Common myeloid progenitor, CD34-positive (primary cell): Measurements from ENCODE around the gene MYO16.

ENCODE experiments used
- CTCF ChIA-PET: fragments of 350-600 bp; sonication (Branson Sonifier 250); formaldehyde crosslinking; loops from one replicate; lab custom pipeline; 2021; ENCODE audit warnings: antibody characterized with exemption; lab: Charles Lee
- POLR2A ChIA-PET: fragments of 350-600 bp; sonication (Branson Sonifier 250); formaldehyde crosslinking; loops from one replicate; lab custom pipeline; 2021; ENCODE audit warnings: antibody characterized with exemption; lab: Charles Lee
- DNase-seq, 3 donors: peaks; one replicate each; pipeline versions ENCODE4 v3.0.0 to v3.0.0-alpha.2; 2013
- H3K27ac ChIP-seq, 2 experiments: 1 replicate in 1 of 2; 2 replicates in 1 of 2; pipeline ENCODE4 v1.7.0; 2013; ENCODE audit warnings: inconsistent platforms in 2 of 2, low read length in 2 of 2, mild to moderate bottlenecking in 2 of 2, low read depth in 1 of 2, moderate library complexity in 1 of 2; ENCODE audit not compliant: severe bottlenecking in 2 of 2, insufficient read depth in 1 of 2, poor library complexity in 1 of 2
- H3K27me3 ChIP-seq, 5 experiments: replicated peaks in 2 of 5; 1 replicate in 3 of 5; 2 replicates in 2 of 5; pipeline versions ENCODE4 v1.6.1 to v1.7.0; 2013; ENCODE audit warnings: low read length in 4 of 5, mild to moderate bottlenecking in 2 of 5, moderate library complexity in 2 of 5, inconsistent platforms in 1 of 5; ENCODE audit not compliant: insufficient read depth in 5 of 5, control insufficient read depth in 4 of 5
- H3K36me3 ChIP-seq, 4 experiments: 1 replicate in 2 of 4; 2 replicates in 2 of 4; pipeline versions ENCODE4 v1.6.1 to v1.7.0; 2013; ENCODE audit warnings: low read length in 3 of 4, control low read depth in 1 of 4, mild to moderate bottlenecking in 1 of 4; ENCODE audit not compliant: control insufficient read depth in 4 of 4, insufficient read depth in 4 of 4
- H3K4me1 ChIP-seq, 4 experiments: 1 replicate in 3 of 4; 2 replicates in 1 of 4; pipeline versions ENCODE4 v1.6.1 to v1.7.1; 2013; ENCODE audit warnings: low read length in 3 of 4, mild to moderate bottlenecking in 3 of 4, control low read depth in 1 of 4, inconsistent platforms in 1 of 4, moderate library complexity in 1 of 4; ENCODE audit not compliant: control insufficient read depth in 4 of 4, insufficient read depth in 4 of 4; ENCODE audit errors: control extremely low read depth in 1 of 4
- H3K4me3 ChIP-seq, 7 experiments: 1 replicate in 4 of 7; 2 replicates in 3 of 7; pipeline versions ENCODE4 v1.5.1 to v1.7.0; 2013; ENCODE audit warnings: mild to moderate bottlenecking in 7 of 7, low read length in 6 of 7, moderate library complexity in 6 of 7, inconsistent platforms in 2 of 7, low read depth in 2 of 7, control low read depth in 1 of 7; ENCODE audit not compliant: insufficient read depth in 4 of 7, control insufficient read depth in 1 of 7; ENCODE audit errors: extremely low read depth in 1 of 7
- H3K9me3 ChIP-seq, 5 experiments: 1 replicate in 4 of 5; 2 replicates in 1 of 5; pipeline versions ENCODE4 v1.6.1 to v1.7.1; 2013; ENCODE audit warnings: low read length in 4 of 5, mild to moderate bottlenecking in 2 of 5, inconsistent platforms in 1 of 5, low read depth in 1 of 5, moderate library complexity in 1 of 5; ENCODE audit not compliant: control insufficient read depth in 4 of 5, insufficient read depth in 2 of 5; ENCODE audit errors: control extremely low read depth in 1 of 5
- WGBS: methylation state at CpG from one replicate; pipeline ENCODE4 v1.1.5; 2013; ENCODE audit not compliant: insufficient coverage; 5-methylcytosine and 5-hydroxymethylcytosine counted together

The MYO16 gene

DNA sequence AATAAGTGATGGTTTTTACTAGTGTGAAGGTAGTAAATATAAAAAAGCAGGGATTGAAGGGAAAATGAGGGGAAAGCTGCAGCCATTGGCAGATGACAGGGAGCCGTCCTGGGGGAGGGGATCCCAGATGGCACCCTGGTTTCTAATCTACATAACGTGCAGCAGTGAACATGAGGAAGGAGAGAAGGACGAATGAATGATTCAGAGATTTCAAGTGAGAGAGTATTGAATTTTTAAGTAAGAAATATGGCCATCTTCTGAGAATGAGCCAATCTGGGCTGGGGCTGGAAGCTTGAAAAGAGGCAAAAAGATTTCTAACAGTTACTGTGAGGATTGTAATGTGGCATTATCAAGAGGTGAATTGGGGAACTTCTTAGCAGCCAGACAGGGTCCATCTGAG is 414.2 kb downstream of the MYO16 start:
- ChIA-PET CTCF (no interaction called here), POLR2A (no interaction called here)
- no peaks in the 10 kb centered on the region for H3K4me1 ChIP-seq
- H3K4me3 ChIP-seq, result no peak overlapping the region
- H3K27ac ChIP-seq, result no peak overlapping the region
- no peak for DNase-seq
- 67% methylated on average over 3 of the region's 3 CpGs for WGBS
- H3K9me3 ChIP-seq, result no peaks in the 10 kb centered on the region
- no peaks in the 10 kb centered on the region for H3K36me3 ChIP-seq
- no peaks in the 10 kb centered on the region for H3K27me3 ChIP-seq

DNA sequence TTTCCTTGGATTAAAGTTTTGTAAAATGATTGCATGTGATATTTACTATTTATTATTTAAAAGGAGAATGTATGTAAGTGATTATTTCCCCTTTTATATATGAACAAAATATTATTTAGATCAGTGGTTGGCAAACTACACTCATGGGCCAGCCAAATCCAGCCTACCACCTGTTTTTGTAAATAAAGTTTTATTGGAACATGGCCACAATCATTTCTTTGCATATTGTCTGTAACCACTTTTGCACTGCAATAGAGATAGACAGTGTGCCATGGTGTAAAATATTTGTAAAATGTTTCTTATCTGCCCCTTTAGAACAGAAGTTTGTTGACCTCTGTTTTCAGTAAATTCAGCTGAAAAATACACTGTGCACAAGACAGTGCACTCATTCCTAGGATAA is 426.4 kb downstream of the MYO16 start:
- H3K36me3 ChIP-seq, result no peaks in the 10 kb centered on the region
- no peaks in the 10 kb centered on the region for H3K27me3 ChIP-seq
- no peak for DNase-seq
- H3K4me3 ChIP-seq, result no peak overlapping the region
- no peak overlapping the region for H3K27ac ChIP-seq
- H3K9me3 ChIP-seq, result no peaks in the 10 kb centered on the region
- CTCF ChIA-PET, result no interaction called here
- POLR2A ChIA-PET, result no interaction called here
- H3K4me1 ChIP-seq, result no peaks in the 10 kb centered on the region

DNA sequence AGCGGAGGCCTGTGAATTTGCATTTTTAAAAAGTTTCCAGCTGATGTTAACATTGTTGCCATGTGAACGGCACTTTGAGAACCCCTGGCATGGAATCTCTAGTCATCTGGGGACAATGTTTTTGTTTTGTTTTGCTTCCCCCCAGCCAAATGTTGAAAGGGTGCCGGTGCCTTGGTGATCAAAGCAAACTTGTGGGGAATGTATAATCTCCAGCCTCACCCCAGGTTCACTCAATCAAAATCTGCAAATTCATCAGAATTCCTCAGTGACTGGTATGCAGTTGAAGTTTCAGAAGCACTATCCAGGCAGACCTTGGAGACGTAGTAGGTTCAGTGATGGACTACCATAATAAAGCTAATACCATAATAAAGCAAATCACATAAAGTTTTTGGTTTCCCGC is 428.7 kb downstream of the MYO16 start:
- WGBS, result 100% methylated on average over 2 of the region's 5 CpGs
- Histone ChIP-seq H3K9me3 (no peaks in the 10 kb centered on the region), H3K4me1 (no peaks in the 10 kb centered on the region), H3K27ac (no peak overlapping the region), H3K36me3 (no peaks in the 10 kb centered on the region), H3K27me3 (no peaks in the 10 kb centered on the region), H3K4me3 (no peak overlapping the region)
- POLR2A ChIA-PET, result no interaction called here
- DNase-seq, result no peak
- CTCF ChIA-PET, result no interaction called here

DNA sequence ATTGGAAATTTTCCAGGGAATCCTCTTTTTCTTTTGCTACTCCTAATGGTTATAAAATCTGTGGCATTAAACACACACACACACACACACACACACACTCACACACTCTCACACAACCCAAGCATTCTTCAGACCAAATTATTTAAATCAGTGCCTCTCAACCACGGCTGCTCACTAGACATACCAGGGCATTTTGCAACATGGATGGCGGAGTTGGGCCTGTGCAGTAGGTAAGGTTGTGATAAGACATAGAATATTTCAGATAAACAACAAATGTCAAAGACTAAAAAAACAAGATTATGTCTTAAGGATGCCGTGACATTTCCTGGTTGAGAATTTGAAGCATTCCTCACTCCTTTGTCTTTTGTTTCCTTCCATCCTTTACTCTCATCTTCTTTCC is 443.1 kb downstream of the MYO16 start:
- CTCF ChIA-PET, result no interaction called here
- POLR2A ChIA-PET, result no interaction called here
- Histone ChIP-seq H3K27ac (no peak overlapping the region), H3K9me3 (peaks cover 0 to 2% (median 0%) of the 10 kb centered on the region in 5 experiments), H3K27me3 (no peaks in the 10 kb centered on the region), H3K4me1 (no peaks in the 10 kb centered on the region), H3K4me3 (no peak overlapping the region), H3K36me3 (no peaks in the 10 kb centered on the region)
- no peak for DNase-seq
- 100% methylated on average over 1 of the region's 3 CpGs for WGBS

DNA sequence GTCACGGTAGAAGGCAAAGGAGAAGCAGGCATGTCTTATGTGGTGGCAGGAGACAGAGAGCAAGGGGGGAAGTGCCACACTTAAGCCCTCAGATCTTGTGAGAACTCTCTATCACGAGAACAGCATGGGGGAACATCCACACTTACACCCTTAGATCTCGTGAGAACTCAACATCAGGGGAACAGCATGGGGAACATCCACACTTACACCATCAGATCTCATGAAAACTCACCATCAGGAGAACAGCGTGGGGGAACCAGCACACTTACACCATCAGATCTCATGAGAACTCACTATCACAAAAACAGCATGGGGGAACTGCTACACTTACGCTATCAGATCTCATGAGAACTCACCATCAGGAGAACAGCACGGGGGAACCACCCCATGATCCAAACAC is 445.0 kb downstream of the MYO16 start:
- no peak overlapping the region for H3K27ac ChIP-seq
- no peaks in the 10 kb centered on the region for H3K27me3 ChIP-seq
- no peaks in the 10 kb centered on the region for H3K4me1 ChIP-seq
- POLR2A ChIA-PET, result no interaction called here
- CTCF ChIA-PET, result no interaction called here
- H3K36me3 ChIP-seq, result no peaks in the 10 kb centered on the region
- no peaks in the 10 kb centered on the region for H3K9me3 ChIP-seq
- H3K4me3 ChIP-seq, result no peak overlapping the region
- WGBS, result 94% methylated on average over 5 of the region's 6 CpGs
- DNase-seq, result no peak

DNA sequence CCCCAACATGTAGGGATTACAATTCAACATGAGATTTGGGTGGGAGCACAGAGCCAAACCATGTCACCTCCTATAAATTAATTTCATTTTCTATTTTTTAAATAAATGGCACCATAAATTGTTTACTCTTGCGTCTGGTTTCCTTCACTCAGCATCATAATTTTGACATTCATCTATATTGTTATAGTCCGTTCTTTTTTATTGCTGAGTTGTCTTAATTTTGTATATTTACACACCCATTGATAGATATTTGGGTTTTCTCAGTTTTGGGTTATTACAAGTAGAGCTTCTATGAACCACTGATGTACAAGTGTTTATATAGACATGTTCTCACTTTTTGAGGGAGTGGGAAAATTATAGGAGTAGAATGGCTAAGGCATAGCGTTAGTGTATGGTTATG is 445.4 kb downstream of the MYO16 start:
- Histone ChIP-seq H3K4me1 (no peaks in the 10 kb centered on the region), H3K36me3 (no peaks in the 10 kb centered on the region), H3K27ac (no peak overlapping the region), H3K27me3 (no peaks in the 10 kb centered on the region), H3K4me3 (no peak overlapping the region), H3K9me3 (no peaks in the 10 kb centered on the region)
- no CpG with 5 or more reads among the region's 3 CpGs for WGBS
- ChIA-PET POLR2A (no interaction called here), CTCF (no interaction called here)
- DNase-seq, result no peak

DNA sequence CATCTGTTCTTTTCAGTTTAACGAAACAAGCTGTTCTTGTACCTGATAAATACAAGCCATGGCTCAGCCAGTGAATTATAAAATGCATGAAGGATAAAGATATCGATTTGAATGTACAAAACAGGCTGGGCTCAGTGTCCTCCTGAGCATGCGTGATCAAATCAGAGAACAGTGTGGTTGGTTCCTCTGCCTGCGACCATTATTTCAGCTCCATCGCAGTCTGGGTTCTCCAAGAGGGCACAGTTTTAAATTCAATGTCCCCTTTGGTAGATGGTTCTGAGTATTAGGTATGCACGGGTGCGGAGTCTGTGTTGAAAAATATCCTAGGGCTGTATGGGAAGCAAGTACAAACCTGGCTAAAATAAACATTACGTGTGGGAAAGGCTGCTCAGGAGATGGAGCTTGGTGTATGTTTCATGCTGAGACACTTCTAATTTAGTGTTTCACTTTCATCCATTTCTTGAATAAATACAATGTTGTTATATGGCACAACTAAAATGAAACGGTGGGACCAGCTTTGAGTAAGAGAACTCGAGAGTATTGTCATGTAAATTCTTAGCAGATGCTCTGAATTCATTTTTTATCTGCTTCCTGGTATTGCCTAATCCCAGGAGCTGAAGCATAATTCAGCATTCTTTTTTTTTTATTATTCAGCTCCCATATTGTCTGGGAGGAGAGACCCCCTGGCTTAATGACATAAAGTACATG is 458.7 kb downstream of the MYO16 start:
- Histone ChIP-seq H3K27me3 (no peaks in the 10 kb centered on the region), H3K27ac (no peak overlapping the region), H3K4me1 (peaks cover 0 to 3% (median 1%) of the 10 kb centered on the region in 4 experiments), H3K9me3 (no peaks in the 10 kb centered on the region), H3K36me3 (no peaks in the 10 kb centered on the region), H3K4me3 (no peak overlapping the region)
- WGBS, result 97% methylated on average over 5 of the region's 10 CpGs
- ChIA-PET POLR2A (no interaction called here), CTCF (no interaction called here)
- DNase-seq, result no peak
